Panc1 (cell line): Measurements from ENCODE around the gene DPM3.

Source experiments
- POLR2AphosphoS5 ChIP-seq: IDR thresholded peaks from 2 replicates; pipeline ENCODE4 v1.6.1; 2012; ENCODE audit warnings: mild to moderate bottlenecking, low read depth, low read length, moderate library complexity
- TF ChIP-seq, protein P1 (sequence below): fragments of 450-650 bp; IDR thresholded peaks from 2 replicates; pipeline ENCODE4 v1.5.1; 2017; ENCODE audit warnings: mild to moderate bottlenecking
- TF ChIP-seq, protein P2 (sequence below), 2 experiments: IDR thresholded peaks; 2 replicates each; pipeline ENCODE4 v1.6.1; 2011 to 2012; ENCODE audit warnings: low read depth in 2 of 2, control low read depth in 1 of 2, low read length in 1 of 2, mild to moderate bottlenecking in 1 of 2, moderate library complexity in 1 of 2; ENCODE audit not compliant: insufficient read depth in 1 of 2

DNA sequence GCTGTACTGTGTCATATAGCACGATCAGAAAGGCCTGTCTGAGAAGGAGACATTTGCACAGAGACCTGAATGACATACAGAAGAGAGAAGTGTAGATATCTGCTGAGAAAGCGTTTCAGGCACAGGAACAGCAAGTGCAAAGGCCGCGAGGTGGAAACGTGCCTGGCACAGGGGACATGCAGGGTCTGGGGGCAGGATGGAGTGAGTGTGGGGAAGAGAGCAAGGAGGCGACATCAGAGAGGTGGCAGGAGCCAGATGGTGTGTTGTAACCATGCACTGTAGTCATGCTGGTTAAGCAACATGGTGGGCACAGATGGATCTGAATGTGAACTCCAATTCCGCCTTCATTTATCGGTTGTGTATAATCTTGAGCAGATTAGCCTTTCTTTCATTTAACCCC is 19.8 kb upstream of the DPM3 start:
- TF ChIP-seq, protein P1, sequence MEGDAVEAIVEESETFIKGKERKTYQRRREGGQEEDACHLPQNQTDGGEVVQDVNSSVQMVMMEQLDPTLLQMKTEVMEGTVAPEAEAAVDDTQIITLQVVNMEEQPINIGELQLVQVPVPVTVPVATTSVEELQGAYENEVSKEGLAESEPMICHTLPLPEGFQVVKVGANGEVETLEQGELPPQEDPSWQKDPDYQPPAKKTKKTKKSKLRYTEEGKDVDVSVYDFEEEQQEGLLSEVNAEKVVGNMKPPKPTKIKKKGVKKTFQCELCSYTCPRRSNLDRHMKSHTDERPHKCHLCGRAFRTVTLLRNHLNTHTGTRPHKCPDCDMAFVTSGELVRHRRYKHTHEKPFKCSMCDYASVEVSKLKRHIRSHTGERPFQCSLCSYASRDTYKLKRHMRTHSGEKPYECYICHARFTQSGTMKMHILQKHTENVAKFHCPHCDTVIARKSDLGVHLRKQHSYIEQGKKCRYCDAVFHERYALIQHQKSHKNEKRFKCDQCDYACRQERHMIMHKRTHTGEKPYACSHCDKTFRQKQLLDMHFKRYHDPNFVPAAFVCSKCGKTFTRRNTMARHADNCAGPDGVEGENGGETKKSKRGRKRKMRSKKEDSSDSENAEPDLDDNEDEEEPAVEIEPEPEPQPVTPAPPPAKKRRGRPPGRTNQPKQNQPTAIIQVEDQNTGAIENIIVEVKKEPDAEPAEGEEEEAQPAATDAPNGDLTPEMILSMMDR = no peak
- TF ChIP-seq, protein P2, sequence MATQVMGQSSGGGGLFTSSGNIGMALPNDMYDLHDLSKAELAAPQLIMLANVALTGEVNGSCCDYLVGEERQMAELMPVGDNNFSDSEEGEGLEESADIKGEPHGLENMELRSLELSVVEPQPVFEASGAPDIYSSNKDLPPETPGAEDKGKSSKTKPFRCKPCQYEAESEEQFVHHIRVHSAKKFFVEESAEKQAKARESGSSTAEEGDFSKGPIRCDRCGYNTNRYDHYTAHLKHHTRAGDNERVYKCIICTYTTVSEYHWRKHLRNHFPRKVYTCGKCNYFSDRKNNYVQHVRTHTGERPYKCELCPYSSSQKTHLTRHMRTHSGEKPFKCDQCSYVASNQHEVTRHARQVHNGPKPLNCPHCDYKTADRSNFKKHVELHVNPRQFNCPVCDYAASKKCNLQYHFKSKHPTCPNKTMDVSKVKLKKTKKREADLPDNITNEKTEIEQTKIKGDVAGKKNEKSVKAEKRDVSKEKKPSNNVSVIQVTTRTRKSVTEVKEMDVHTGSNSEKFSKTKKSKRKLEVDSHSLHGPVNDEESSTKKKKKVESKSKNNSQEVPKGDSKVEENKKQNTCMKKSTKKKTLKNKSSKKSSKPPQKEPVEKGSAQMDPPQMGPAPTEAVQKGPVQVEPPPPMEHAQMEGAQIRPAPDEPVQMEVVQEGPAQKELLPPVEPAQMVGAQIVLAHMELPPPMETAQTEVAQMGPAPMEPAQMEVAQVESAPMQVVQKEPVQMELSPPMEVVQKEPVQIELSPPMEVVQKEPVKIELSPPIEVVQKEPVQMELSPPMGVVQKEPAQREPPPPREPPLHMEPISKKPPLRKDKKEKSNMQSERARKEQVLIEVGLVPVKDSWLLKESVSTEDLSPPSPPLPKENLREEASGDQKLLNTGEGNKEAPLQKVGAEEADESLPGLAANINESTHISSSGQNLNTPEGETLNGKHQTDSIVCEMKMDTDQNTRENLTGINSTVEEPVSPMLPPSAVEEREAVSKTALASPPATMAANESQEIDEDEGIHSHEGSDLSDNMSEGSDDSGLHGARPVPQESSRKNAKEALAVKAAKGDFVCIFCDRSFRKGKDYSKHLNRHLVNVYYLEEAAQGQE (IDR thresholded peaks at IDR 0.05; ENCODE audit: insufficient read depth in 1 of 2, low read depth in 2 of 2, low read length in 1 of 2) = no peak
- no peak for TF ChIP-seq POLR2AphosphoS5
